NCI-H1048 (cell line): ENCODE results near the gene TM4SF4.

ENCODE experiments used
- DNase-seq: peaks from one replicate; lab custom pipeline; 2025; lab: John Stamatoyannopoulos, UW

TM4SF4 gene

DNA sequence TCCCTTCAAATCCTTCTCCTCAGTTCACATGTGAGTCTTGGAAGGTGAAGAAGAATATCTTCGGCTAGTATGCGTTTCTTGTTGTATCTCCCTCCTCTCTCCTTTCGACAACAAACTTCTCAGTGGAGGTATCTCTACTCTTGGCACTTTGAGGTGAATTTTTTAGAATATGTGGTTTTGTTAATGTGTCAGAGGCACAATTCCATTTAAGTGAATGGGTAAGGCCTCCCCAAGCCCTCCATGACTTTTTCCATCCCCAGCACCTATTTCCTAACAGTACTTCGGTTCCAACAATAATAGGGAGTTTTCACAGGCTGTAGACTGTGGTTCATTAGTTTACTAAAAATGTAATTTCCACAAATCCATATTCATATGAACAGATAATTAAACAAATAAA is 74.2 kb downstream of the TM4SF4 start:
- no peak for DNase-seq

DNA sequence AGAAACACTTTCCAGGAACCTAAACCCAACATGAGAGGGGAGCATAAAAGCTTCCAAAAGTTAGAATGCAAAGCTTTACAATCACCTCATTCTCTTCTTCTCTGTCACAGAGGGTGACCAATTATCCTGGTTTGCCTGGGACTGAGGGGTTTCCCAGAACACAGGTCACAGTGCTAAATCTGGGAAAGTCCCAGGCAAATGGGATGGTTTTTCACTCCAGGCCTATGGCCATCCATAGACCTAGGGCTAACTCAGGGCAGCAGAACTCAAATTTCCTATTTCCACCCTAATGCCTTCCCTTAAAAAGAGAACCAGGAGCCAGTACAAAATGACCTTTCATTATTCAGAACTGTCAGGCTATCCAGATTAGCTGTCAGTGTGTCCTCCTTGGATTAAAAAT is 77.0 kb downstream of the TM4SF4 start:
- DNase-seq, result no peak

DNA sequence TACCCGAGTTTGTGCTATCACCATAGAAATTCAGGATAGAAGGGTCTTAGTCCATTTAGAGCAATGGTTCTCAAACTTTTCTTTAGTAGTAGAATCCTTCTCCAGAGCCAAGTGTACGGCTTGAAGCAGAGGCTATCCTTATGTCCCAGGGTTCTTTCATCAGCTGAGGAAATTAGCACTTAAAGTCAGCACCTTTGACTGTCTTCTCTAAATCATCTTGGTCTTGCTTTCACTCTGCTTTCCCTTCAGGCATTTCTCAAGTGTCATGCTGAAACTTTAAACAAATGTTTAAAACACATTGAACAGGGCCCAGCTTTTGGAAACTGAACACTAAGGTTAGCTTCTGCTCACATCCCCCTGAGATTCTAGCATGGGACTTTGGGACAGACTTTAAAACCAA is 78.2 kb downstream of the TM4SF4 start:
- DNase-seq, result no peak
